IPS-18c (cell line): ENCODE measurements around the gene SCLT1.

Source experiments
- H3K4me3 ChIP-seq: 2 replicates; pipeline ENCODE4 v1.7.0; 2013; ENCODE audit warnings: low read depth, mild to moderate bottlenecking, low read length, moderate library complexity; ENCODE audit not compliant: insufficient read depth
- H3K9me3 ChIP-seq: one replicate; pipeline ENCODE4 v1.6.1; 2013; ENCODE audit warnings: mild to moderate bottlenecking, low read length, moderate library complexity; ENCODE audit not compliant: control insufficient read depth, insufficient read depth

The SCLT1 gene

DNA sequence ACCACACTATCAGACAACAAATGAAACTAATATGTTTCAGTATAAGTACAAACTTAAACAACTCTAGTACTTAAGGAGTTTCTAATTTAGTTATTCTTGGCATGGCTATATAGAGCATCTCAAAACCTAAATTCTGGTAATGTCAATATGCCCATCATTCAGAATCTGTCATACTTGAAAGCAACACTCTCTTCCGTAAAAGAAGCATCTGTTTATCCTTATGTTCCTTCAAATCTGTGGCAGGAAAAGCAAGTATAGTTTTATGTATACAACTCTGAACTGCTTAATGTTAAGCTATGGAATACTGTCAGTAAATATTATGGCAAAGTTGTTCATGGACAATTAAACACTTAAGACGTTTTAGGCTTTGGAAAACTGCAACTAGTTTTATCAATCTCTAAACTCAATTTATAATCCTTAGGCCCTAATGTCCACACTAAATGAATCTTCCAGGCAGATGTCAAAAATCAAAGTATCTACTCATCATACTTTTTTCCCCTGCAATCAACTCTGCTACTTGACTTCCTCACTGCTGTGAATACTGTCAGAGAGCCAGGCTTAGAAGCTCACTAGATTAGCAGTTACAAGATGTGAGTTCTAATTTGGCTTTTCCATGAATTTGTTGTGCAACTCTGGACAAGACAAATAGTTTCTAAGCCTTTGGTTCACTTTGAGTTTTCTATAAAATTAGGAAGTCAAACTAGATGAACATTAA lies 109.4 kb downstream of the SCLT1 start:
- no peaks in the 10 kb centered on the region for H3K9me3 ChIP-seq
- no peak overlapping the region for H3K4me3 ChIP-seq

DNA sequence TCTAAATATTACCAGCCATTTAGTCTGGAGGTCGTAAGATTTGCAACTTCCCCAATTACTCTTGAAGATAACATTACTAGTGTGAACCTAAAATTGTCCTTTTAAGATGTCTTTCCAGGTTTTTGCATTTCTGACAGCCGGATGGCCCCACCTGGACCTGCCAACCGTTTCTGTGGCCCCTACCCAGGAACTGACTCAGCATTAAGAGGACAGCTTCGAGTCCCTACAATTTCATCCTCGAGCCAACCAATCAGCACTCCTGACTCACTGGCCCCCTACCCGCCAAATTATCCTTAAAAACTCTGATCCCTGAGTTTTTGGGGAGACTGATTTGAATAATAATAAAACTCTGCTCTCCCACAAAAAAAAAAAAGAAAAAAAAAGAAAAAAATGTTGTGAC lies 112.0 kb downstream of the SCLT1 start:
- H3K4me3 ChIP-seq: no peak overlapping the region
- no peaks in the 10 kb centered on the region for H3K9me3 ChIP-seq

- no peak overlapping the region for H3K4me3 ChIP-seq
- H3K9me3 ChIP-seq: no peaks in the 10 kb centered on the region
Observed at GRCh38 chr4:128980816-128981326, 112.5 kb downstream of the SCLT1 start.

DNA sequence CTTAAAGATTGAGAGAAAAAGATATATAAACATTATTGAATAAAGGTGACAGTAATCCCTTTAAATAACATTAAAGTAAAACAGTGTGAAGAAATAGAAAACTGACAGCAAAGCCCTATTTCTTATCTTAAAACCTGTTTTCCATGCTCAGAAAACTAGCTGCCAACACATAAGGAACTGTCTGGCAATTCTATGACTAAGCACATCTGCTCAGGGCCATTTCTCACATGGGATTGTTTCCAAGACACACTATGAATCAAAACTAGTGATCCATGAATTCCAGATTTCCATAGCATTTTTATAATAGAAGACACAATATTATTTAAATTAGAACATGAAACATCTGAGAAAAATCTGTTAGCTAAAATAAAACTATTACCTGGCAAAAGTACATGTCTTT lies 113.4 kb downstream of the SCLT1 start:
- Histone ChIP-seq H3K4me3 (no peak overlapping the region), H3K9me3 (no peaks in the 10 kb centered on the region)

- Histone ChIP-seq H3K9me3 (no peaks in the 10 kb centered on the region), H3K4me3 (no peak overlapping the region)
Observed at GRCh38 chr4:128978985-128979384, 114.4 kb downstream of the SCLT1 start.

DNA sequence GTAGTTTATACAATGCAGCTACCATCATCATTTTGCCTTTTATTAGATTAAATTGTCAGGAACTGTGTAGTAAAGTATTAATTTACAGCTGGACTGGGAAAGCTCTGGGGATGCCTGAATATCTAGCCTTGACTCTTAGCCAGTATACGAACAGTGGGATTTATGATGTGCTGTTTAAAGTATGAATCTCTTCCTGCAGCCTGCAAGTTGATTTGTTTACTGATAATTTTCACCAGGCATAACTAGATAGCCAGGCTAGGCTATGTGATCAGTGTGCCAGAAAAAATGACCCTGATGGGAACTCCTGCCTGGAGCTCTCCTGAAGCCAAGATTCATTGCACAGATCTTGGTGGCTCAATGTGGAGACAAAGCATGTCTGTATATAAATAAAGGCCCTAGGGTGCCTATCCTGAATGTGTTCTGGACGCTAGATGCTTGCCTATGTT lies 119.2 kb downstream of the SCLT1 start:
- Histone ChIP-seq H3K9me3 (no peaks in the 10 kb centered on the region), H3K4me3 (no peak overlapping the region)

GRCh38 chr4:128973384-128973783 lies 120.0 kb downstream of the SCLT1 start:
- no peak overlapping the region for H3K4me3 ChIP-seq
- H3K9me3 ChIP-seq: no peaks in the 10 kb centered on the region

DNA sequence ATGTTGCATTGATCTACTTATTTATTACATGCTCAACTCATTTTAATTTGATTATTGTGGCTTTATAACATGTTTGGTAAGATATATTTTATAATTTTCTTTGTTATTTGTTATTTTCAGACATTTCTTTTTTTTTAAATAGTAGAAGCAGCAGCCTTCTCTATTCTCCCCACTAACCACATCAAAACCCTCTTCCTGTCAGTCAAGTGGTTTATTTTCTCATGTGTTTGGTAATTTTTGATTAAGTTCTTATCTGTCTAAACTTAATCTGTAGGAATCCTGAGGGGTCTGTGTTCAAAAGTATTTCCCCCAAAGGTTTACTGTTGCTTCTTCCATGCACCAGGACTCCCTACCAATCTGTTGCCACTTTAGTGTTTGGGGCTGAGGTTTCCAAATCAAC lies 131.9 kb downstream of the SCLT1 start:
- no peaks in the 10 kb centered on the region for H3K9me3 ChIP-seq
- no peak overlapping the region for H3K4me3 ChIP-seq

- Histone ChIP-seq H3K4me3 (no peak overlapping the region), H3K9me3 (no peaks in the 10 kb centered on the region)
Observed at GRCh38 chr4:128958194-128958593, 135.1 kb downstream of the SCLT1 start.

DNA sequence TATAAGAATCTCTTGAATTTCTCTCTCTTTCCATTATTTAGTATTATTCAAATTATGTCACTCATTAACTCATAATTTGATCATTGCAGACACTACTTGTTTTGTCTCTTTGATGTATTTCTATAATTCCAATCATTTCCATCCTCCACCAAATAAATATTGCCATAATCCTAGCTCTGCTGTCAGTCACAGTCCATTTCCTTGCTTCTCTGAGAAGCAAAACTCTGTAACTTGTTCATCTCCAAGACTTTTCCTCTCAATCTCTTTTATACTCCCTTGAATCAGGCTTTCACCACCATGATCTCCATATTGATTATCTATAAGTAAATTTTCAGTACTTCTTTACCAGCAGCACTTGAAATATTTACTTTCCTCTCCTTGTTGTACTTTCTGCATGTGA lies 135.9 kb downstream of the SCLT1 start:
- no peak overlapping the region for H3K4me3 ChIP-seq
- H3K9me3 ChIP-seq: no peaks in the 10 kb centered on the region

DNA sequence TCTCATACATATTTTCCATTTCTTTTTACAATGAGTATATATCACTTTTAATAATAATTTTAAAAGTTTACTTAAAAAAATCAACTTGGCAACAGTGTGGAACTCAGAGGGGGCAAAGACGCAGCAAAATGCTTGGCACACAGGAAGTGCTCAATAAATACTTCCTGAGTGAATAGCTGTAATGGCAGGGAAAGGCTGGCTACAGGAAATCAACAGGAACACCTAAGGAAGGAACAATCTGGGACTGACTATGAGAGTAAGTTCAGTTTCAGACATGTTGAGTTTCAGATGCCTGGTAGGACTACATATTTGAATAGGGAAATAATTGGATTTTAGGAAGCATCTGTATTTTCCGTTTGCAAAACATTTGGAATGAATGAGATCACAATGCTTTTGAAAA lies 137.6 kb downstream of the SCLT1 start:
- Histone ChIP-seq H3K9me3 (no peaks in the 10 kb centered on the region), H3K4me3 (no peak overlapping the region)

GRCh38 chr4:128954941-128955340 lies 138.4 kb downstream of the SCLT1 start:
- no peaks in the 10 kb centered on the region for H3K9me3 ChIP-seq
- H3K4me3 ChIP-seq: no peak overlapping the region

DNA sequence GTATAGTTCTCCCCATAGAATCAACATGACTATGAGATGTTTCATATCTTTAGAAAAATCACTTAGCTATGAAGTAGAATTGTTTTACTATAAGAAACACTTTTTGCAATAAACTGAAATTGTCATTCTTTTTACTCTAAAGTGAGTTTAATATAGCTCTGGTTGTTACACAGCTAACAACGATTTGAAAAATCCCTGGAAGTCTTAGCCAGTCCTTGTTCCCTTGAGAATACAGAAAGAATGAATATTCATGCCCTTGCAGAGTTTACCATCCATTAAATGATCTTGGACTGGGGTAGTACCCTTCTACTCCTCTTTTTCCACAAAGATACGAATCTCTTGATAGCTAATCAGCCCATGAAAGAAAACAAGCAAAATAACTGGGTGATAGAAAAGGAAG lies 142.0 kb downstream of the SCLT1 start:
- Histone ChIP-seq H3K4me3 (no peak overlapping the region), H3K9me3 (no peaks in the 10 kb centered on the region)

- no peaks in the 10 kb centered on the region for H3K9me3 ChIP-seq
- no peak overlapping the region for H3K4me3 ChIP-seq
Observed at GRCh38 chr4:128950796-128951195, 142.5 kb downstream of the SCLT1 start.

DNA sequence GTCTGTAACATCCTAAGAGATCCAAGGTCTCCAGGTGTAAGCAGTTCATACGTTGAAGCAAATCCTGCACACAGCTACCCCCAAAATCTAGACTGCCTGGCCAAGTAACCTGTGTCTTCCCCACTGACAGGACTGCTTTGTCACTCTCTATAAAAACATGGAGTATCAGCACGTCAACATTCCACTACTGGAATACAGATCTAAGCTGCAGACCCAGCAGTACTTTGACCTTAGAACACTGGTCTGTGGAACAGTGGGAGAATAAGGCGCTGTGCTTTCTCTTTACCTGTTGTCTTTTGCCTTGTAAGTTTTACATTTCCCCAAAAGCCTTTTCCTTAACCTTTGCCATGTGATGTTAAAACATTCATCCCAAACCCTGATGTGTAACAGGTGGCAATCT lies 146.4 kb downstream of the SCLT1 start:
- Histone ChIP-seq H3K9me3 (no peaks in the 10 kb centered on the region), H3K4me3 (no peak overlapping the region)

GRCh38 chr4:128942607-128943006 lies 150.7 kb downstream of the SCLT1 start:
- no peak overlapping the region for H3K4me3 ChIP-seq
- no peaks in the 10 kb centered on the region for H3K9me3 ChIP-seq

DNA sequence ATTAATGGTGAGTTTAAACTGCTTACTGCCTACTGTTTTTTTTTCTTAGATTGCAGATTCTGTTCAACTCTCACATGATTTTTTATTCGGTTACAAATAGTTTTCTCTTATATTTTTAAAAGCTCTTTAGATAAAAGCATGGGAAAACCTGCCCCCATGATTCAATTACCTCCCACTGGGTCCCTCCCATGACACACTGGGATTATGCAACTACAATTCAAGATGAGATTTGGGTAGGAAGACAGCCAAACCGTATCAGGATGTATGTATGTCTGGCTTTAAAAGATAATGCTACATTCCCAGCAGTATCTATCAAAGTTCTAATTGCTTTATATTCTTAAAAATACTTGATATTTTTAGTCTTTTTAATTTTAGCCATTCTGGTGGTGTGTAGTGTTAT lies 152.4 kb downstream of the SCLT1 start:
- H3K9me3 ChIP-seq: no peaks in the 10 kb centered on the region
- H3K4me3 ChIP-seq: no peak overlapping the region

- Histone ChIP-seq H3K9me3 (no peaks in the 10 kb centered on the region), H3K4me3 (no peak overlapping the region)
Observed at GRCh38 chr4:128930051-128930450, 163.3 kb downstream of the SCLT1 start.

DNA sequence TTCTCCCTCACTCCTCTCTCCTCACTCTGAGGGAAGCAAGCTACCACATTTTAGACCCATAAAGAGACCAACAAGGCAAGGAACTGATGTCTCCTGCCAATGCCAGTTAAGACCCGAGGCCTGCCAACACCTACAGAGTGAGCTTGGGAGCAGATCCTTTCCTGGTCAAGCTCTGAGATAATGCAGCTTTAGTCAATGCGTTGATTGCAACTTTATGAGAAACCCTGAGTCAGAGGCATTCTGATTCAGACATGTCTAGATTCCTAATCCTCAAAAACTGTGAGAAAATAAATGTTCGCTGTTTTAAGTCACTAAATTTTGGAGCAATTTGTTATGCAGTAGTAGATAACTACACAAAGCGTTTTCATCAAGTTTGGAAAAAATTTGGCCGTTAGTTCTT lies 168.4 kb downstream of the SCLT1 start:
- no peak overlapping the region for H3K4me3 ChIP-seq
- H3K9me3 ChIP-seq: no peaks in the 10 kb centered on the region
